Endodermal cell (in vitro differentiated cells): Measurements from ENCODE around the gene HSPD1. TPM values are rescaled to one million over a fixed set of nuclear protein-coding genes. Genes with fewer than 3 reads are reported as not detected.

Experiments
- DNase-seq: peaks from one replicate; pipeline ENCODE4 v3.0.0-alpha.2; 2017
- H3K27ac ChIP-seq: 2 replicates; pipeline ENCODE4 v1.5.1; 2013; ENCODE audit warnings: mild to moderate bottlenecking, low read depth, low read length, moderate library complexity
- H3K27me3 ChIP-seq: 2 replicates; pipeline ENCODE4 v1.6.1; 2013; ENCODE audit warnings: mild to moderate bottlenecking, low read length, moderate library complexity; ENCODE audit not compliant: insufficient read depth, control insufficient read depth, poor library complexity, severe bottlenecking
- H3K36me3 ChIP-seq: 2 replicates; pipeline ENCODE4 v1.7.0; 2013; ENCODE audit warnings: mild to moderate bottlenecking, low read length, moderate library complexity; ENCODE audit not compliant: control insufficient read depth, insufficient read depth
- H3K4me1 ChIP-seq: one replicate; pipeline ENCODE4 v1.7.0; 2013; ENCODE audit warnings: low read length; ENCODE audit not compliant: control insufficient read depth, insufficient read depth
- H3K4me3 ChIP-seq: 2 replicates; pipeline ENCODE4 v1.5.1; 2013; ENCODE audit warnings: mild to moderate bottlenecking, low read length, moderate library complexity
- H3K9ac ChIP-seq: 2 replicates; pipeline ENCODE4 v1.6.1; 2013; ENCODE audit warnings: mild to moderate bottlenecking, low read length, moderate library complexity; ENCODE audit not compliant: poor library complexity, severe bottlenecking; ENCODE audit errors: extremely low read depth
- H3K9me3 ChIP-seq: 2 replicates; pipeline ENCODE4 v1.6.1; 2013; ENCODE audit warnings: mild to moderate bottlenecking, low read length, moderate library complexity; ENCODE audit not compliant: control insufficient read depth
- H3K27ac Mint-ChIP-seq: 2 replicates; pipeline ENCODE4 v1.8.0; 2020; ENCODE audit warnings: mixed read lengths
- H3K27me3 Mint-ChIP-seq: 2 replicates; pipeline ENCODE4 v1.8.0; 2021; ENCODE audit warnings: mild to moderate bottlenecking, mixed read lengths; ENCODE audit not compliant: insufficient read depth
- H3K36me3 Mint-ChIP-seq: 2 replicates; pipeline ENCODE4 v1.8.0; 2020; ENCODE audit warnings: low read depth, mixed read lengths
- H3K4me1 Mint-ChIP-seq: 2 replicates; pipeline ENCODE4 v1.8.0; 2020; ENCODE audit warnings: mixed read lengths
- H3K4me3 Mint-ChIP-seq: 2 replicates; pipeline ENCODE4 v1.8.0; 2020; ENCODE audit warnings: mild to moderate bottlenecking, moderate library complexity, mixed read lengths
- H3K9me3 Mint-ChIP-seq: 2 replicates; pipeline ENCODE4 v1.8.0; 2020; ENCODE audit warnings: mild to moderate bottlenecking, mixed read lengths
- CTCF ChIP-seq: fragments of 200-600 bp; sonication (generic); conservative IDR thresholded peaks from 2 replicates; pipeline ENCODE4 v1.5.0; 2021; ENCODE audit warnings: antibody characterized with exemption, mild to moderate bottlenecking
- WGBS, 2 experiments: methylation state at CpG; one replicate each; pipeline versions ENCODE4 v1.1.5 to v1.1.7; 2013; ENCODE audit warnings: missing lambda C conversion rate in 2 of 2, mixed read lengths in 1 of 2; ENCODE audit not compliant: insufficient coverage in 1 of 2, insufficient read length in 1 of 2; 5-methylcytosine and 5-hydroxymethylcytosine counted together
- total RNA-seq, 2 donors: library from RNA; stranded (reverse); fragmentation: NEBNext Ultra II Directional in 1 of 2; extraction: Animal tissue kit (Norgen Biotek cat#: 25700) in 1 of 2; gene quantifications; 2 replicates in 1 of 2; 3 replicates in 1 of 2; pipeline ENCODE4 v1.2.1, GENCODE V29; 2021

The HSPD1 gene
- total RNA-seq, 2 donors from 2014 or later, result 553 to 588 TPM

- H3K9me3 Mint-ChIP-seq, result no peaks in the 10 kb centered on the region
- no peaks in the 10 kb centered on the region for H3K27me3 Mint-ChIP-seq
- no peaks in the 10 kb centered on the region for H3K36me3 Mint-ChIP-seq
- H3K4me1 Mint-ChIP-seq, result peaks cover 12% of the 10 kb centered on the region
- H3K4me3 Mint-ChIP-seq, result no peak overlapping the region
- no peak overlapping the region for H3K4me3 ChIP-seq
- no peaks in the 10 kb centered on the region for H3K36me3 ChIP-seq
- H3K27me3 ChIP-seq, result no peaks in the 10 kb centered on the region
- WGBS, 2 experiments, result 73 to 78% methylated on average over 3 to 5 of the region's 5 CpGs
- H3K9me3 ChIP-seq, result no peaks in the 10 kb centered on the region
- DNase-seq, result no peak
- H3K9ac ChIP-seq, result no peak overlapping the region
- no peaks in the 10 kb centered on the region for H3K4me1 ChIP-seq
- H3K27ac Mint-ChIP-seq, result no peak overlapping the region
- H3K27ac ChIP-seq, result no peak overlapping the region
- TF ChIP-seq CTCF, result no peak
Observed at GRCh38 chr2:197442857-197443256, 56.8 kb downstream of the HSPD1 start.

GRCh38 chr2:197437380-197437779 lies 62.3 kb downstream of the HSPD1 start:
- no peak for DNase-seq
- Histone ChIP-seq H3K9me3 (no peaks in the 10 kb centered on the region), H3K27ac (no peak overlapping the region), H3K4me1 (peaks cover 4% of the 10 kb centered on the region), H3K4me3 (no peak overlapping the region), H3K9ac (no peak overlapping the region), H3K36me3 (no peaks in the 10 kb centered on the region), H3K27me3 (no peaks in the 10 kb centered on the region)
- no peak overlapping the region for H3K4me3 Mint-ChIP-seq
- H3K36me3 Mint-ChIP-seq, result no peaks in the 10 kb centered on the region
- no peak for TF ChIP-seq CTCF
- no peaks in the 10 kb centered on the region for H3K27me3 Mint-ChIP-seq
- WGBS, 2 experiments, result 90 to 92% methylated on average over 1 to 2 of the region's 2 CpGs
- H3K9me3 Mint-ChIP-seq, result no peaks in the 10 kb centered on the region
- H3K4me1 Mint-ChIP-seq, result peaks cover 15% of the 10 kb centered on the region
- no peak overlapping the region for H3K27ac Mint-ChIP-seq

Other genes with a start within 250 kb of the HSPD1 start
- 10 to 100 TPM in 1 of 2 donors, 1 to 10 TPM in 1; 6.2 to 10.6 TPM for gene ANKRD44, start 189.1 kb downstream of the HSPD1 start, total RNA-seq
- gene SF3B1, start 64.8 kb downstream of the HSPD1 start, total RNA-seq, result 100 to 1,000 TPM; 308 to 356 TPM
- 10 to 100 TPM; 17.5 to 17.9 TPM for gene COQ10B, start 46.3 kb downstream of the HSPD1 start, total RNA-seq
- gene HSPE1, start 539 bp upstream of the HSPD1 start, total RNA-seq, result 100 to 1,000 TPM; 198 to 218 TPM
- 10 to 100 TPM; 37.0 to 42.5 TPM for gene MOB4, start 16.2 kb upstream of the HSPD1 start, total RNA-seq
- gene RFTN2, start 175.7 kb upstream of the HSPD1 start, total RNA-seq, result under 1 TPM; 0.55 TPM
- 10 to 100 TPM; 10.4 to 13.4 TPM for gene MARS2, start 205.5 kb upstream of the HSPD1 start, total RNA-seq